GM12878 (cell line): ENCODE data around the gene HES7. TPM values are rescaled to one million over a fixed set of nuclear protein-coding genes. Genes with fewer than 3 reads are reported as not detected.
A peak's percentile ranks its signal among the peaks of the same experiment; 100 is the strongest.

Experiments used
- ATAC-seq: fragments of 200-7000 bp; cut with Tn5 transposase; 3 replicates; pipeline ENCODE4 v1.9.1; 2020; ENCODE audit warnings: mild to moderate bottlenecking, moderate library complexity
- BruUV-seq: library from RNA; stranded (reverse); fragments of 400-500 nt; replicated peaks from 2 replicates; lab custom pipeline; 2021; lab: Mats Ljungman, UMichigan
- CTCF ChIA-PET: fragments of 300-600 bp; sonication (Branson Sonifier 250); formaldehyde crosslinking; extraction: SDS; loops from one replicate; lab custom pipeline; 2021; ENCODE audit warnings: inconsistent platforms; lab: Yijun Ruan, JAX
- POLR2A ChIA-PET: fragments of 350-600 bp; formaldehyde crosslinking; extraction: SDS; loops from one replicate; lab custom pipeline; 2021; ENCODE audit warnings: inconsistent platforms; lab: Charles Lee
- RAD21 ChIA-PET: fragments of 300-600 bp; sonication (Branson Sonifier 250); formaldehyde crosslinking; loops from one replicate; lab custom pipeline; 2023; ENCODE audit warnings: antibody characterized with exemption; ENCODE audit not compliant: unreplicated experiment; lab: Charles Lee
- SMC1A ChIA-PET: fragments of 300-600 bp; sonication (Branson Sonifier 250); formaldehyde crosslinking; loops from one replicate; lab custom pipeline; 2023; ENCODE audit not compliant: unreplicated experiment, uncharacterized antibody; lab: Charles Lee
- DNase-seq: peaks from one replicate; pipeline ENCODE4 v3.0.0-alpha.2; 2011; ENCODE audit warnings: low read depth, low spot score
- FAIRE-seq: peaks from 3 replicates; lab custom pipeline; 2011; peaks lifted over from hg19 to GRCh38; lab: Jason Lieb, UNC
- H2AFZ ChIP-seq: 2 replicates; pipeline ENCODE4 v1.6.0; 2011; ENCODE audit warnings: low read depth, low read length, control low read depth; ENCODE audit not compliant: control insufficient read depth
- H3K27ac ChIP-seq: 2 replicates; pipeline ENCODE4 v1.5.1; 2011; ENCODE audit warnings: control low read depth; ENCODE audit not compliant: control insufficient read depth, insufficient read depth
- H3K27me3 ChIP-seq, 2 experiments: replicated peaks in 1 of 2; 2 replicates each; pipeline versions ENCODE4 v1.6.0 to v1.6.1; 2011; ENCODE audit warnings: low read length in 1 of 2; ENCODE audit not compliant: control insufficient read depth in 2 of 2, insufficient read depth in 2 of 2
- H3K36me3 ChIP-seq, 2 experiments: 2 replicates each; pipeline ENCODE4 v1.5.1; 2011; ENCODE audit warnings: low read length in 1 of 2; ENCODE audit not compliant: control insufficient read depth in 2 of 2, insufficient read depth in 2 of 2
- H3K4me1 ChIP-seq: 2 replicates; pipeline ENCODE4 v1.6.1; 2011; ENCODE audit warnings: mild to moderate bottlenecking, low read length, moderate library complexity, mixed read lengths; ENCODE audit not compliant: control insufficient read depth, insufficient read depth
- H3K4me2 ChIP-seq: 2 replicates; pipeline ENCODE4 v1.6.0; 2011; ENCODE audit warnings: control low read depth; ENCODE audit not compliant: control insufficient read depth, insufficient read depth
- H3K4me3 ChIP-seq: fragments of 200-600 bp; sonication (generic); 2 replicates; pipeline ENCODE4 v1.5.1; 2016
- H3K79me2 ChIP-seq: 2 replicates; pipeline ENCODE4 v1.6.0; 2011; ENCODE audit warnings: low read length; ENCODE audit not compliant: control insufficient read depth, insufficient read depth
- H3K9ac ChIP-seq: 2 replicates; pipeline ENCODE4 v1.8.0; 2011; ENCODE audit warnings: low read length, control low read depth, mixed read lengths; ENCODE audit not compliant: control insufficient read depth, insufficient read depth
- H3K9me3 ChIP-seq: replicated peaks from 3 replicates; pipeline ENCODE4 v1.5.1; 2011; ENCODE audit warnings: mild to moderate bottlenecking, low read length; ENCODE audit not compliant: control insufficient read depth, insufficient read depth
- H4K20me1 ChIP-seq: 2 replicates; pipeline ENCODE4 v1.6.0; 2011; ENCODE audit not compliant: control insufficient read depth, insufficient read depth
- CBFB ChIP-seq: IDR thresholded peaks from 2 replicates; pipeline ENCODE4 v1.6.1; 2016; ENCODE audit warnings: antibody characterized with exemption, low read depth
- CREB1 ChIP-seq: IDR thresholded peaks from 2 replicates; pipeline ENCODE4 v1.6.1; 2012; ENCODE audit warnings: low read depth, mild to moderate bottlenecking, inconsistent platforms
- DPF2 ChIP-seq: fragments of 450-650 bp; IDR thresholded peaks from 2 replicates; pipeline ENCODE4 v1.6.1; 2017; ENCODE audit warnings: mild to moderate bottlenecking
- EGR1 ChIP-seq, 2 experiments: IDR thresholded peaks; 1 replicate in 1 of 2; 2 replicates in 1 of 2; pipeline ENCODE4 v1.6.1; 2011 to 2012; ENCODE audit warnings: low read depth in 2 of 2, low read length in 2 of 2, borderline replicate concordance in 1 of 2, mild to moderate bottlenecking in 1 of 2, moderate library complexity in 1 of 2
- ESRRA ChIP-seq: IDR thresholded peaks from 2 replicates; pipeline ENCODE4 v1.6.1; 2012; ENCODE audit warnings: mild to moderate bottlenecking, low read length, improper control_type of control experiment
- GATAD2B ChIP-seq: fragments of 450-650 bp; conservative IDR thresholded peaks from 2 replicates; pipeline ENCODE4 v1.6.1; 2017; ENCODE audit warnings: low read depth, mild to moderate bottlenecking, moderate library complexity
- IKZF1 ChIP-seq: fragments of 450-650 bp; conservative IDR thresholded peaks from 2 replicates; pipeline ENCODE4 v1.6.1; 2017; ENCODE audit warnings: antibody characterized with exemption, mild to moderate bottlenecking
- IRF4 ChIP-seq: IDR thresholded peaks from 2 replicates; pipeline ENCODE4 v1.6.1; 2011; ENCODE audit warnings: low read depth, low read length
- JUND ChIP-seq: IDR thresholded peaks from 2 replicates; pipeline ENCODE4 v1.6.1; 2012; ENCODE audit warnings: low read depth, mild to moderate bottlenecking, low read length, improper control_type of control experiment, moderate library complexity
- KLF5 ChIP-seq: fragments of 450-650 bp; IDR thresholded peaks from 2 replicates; pipeline ENCODE4 v1.6.1; 2014; ENCODE audit warnings: mild to moderate bottlenecking; ENCODE audit not compliant: partially characterized antibody
- MEF2A ChIP-seq: IDR thresholded peaks from 2 replicates; pipeline ENCODE4 v1.6.1; 2011; ENCODE audit warnings: low read depth, mild to moderate bottlenecking, low read length, moderate library complexity; ENCODE audit not compliant: insufficient read depth
- NRF1 ChIP-seq: conservative IDR thresholded peaks from 2 replicates; pipeline ENCODE4 v1.6.1; 2011; ENCODE audit warnings: mild to moderate bottlenecking, low read depth, low read length, improper control_type of control experiment
- PAX5 ChIP-seq: IDR thresholded peaks from 2 replicates; pipeline ENCODE4 v1.6.1; 2011; ENCODE audit warnings: low read depth, low read length, borderline replicate concordance
- POLR2AphosphoS2 ChIP-seq: IDR thresholded peaks from 2 replicates; pipeline ENCODE4 v1.6.1; 2011; ENCODE audit warnings: low read depth, mild to moderate bottlenecking, low read length, improper control_type of control experiment, moderate library complexity
- RCOR1 ChIP-seq: conservative IDR thresholded peaks from 2 replicates; pipeline ENCODE4 v1.6.1; 2012; ENCODE audit warnings: low read depth, low read length, improper control_type of control experiment
- SMAD5 ChIP-seq: IDR thresholded peaks from 2 replicates; pipeline ENCODE4 v1.6.1; 2016; ENCODE audit warnings: antibody characterized with exemption, low read depth
- SMARCA5 ChIP-seq: fragments of 450-650 bp; IDR thresholded peaks from 2 replicates; pipeline ENCODE4 v1.6.1; 2017; ENCODE audit warnings: mild to moderate bottlenecking
- SREBF1 ChIP-seq: IDR thresholded peaks from 2 replicates; pipeline ENCODE4 v1.6.1; 2012; ENCODE audit warnings: mild to moderate bottlenecking, low read length
- SRF ChIP-seq, 2 experiments: IDR thresholded peaks; 2 replicates each; pipeline ENCODE4 v1.6.1; 2011; ENCODE audit warnings: low read depth in 2 of 2, low read length in 2 of 2, mild to moderate bottlenecking in 1 of 2, moderate library complexity in 1 of 2
- STAT1 ChIP-seq: fragments of 450-650 bp; conservative IDR thresholded peaks from 2 replicates; pipeline ENCODE4 v1.6.1; 2014; ENCODE audit warnings: antibody characterized with exemption, mild to moderate bottlenecking
- TAF1 ChIP-seq: IDR thresholded peaks from 2 replicates; pipeline ENCODE4 v1.6.1; 2011; ENCODE audit warnings: mild to moderate bottlenecking, low read depth, low read length, borderline replicate concordance
- TCF7 ChIP-seq: IDR thresholded peaks from 2 replicates; pipeline ENCODE4 v1.6.1; 2014; ENCODE audit warnings: antibody characterized with exemption, borderline replicate concordance
- YBX1 ChIP-seq: fragments of 450-650 bp; IDR thresholded peaks from 2 replicates; pipeline ENCODE4 v1.6.1; 2016; ENCODE audit warnings: antibody characterized with exemption
- WGBS: methylation state at CpG from one replicate; pipeline ENCODE4 v1.1.6; 2016; ENCODE audit warnings: low lambda C conversion rate; ENCODE audit not compliant: insufficient replicate concordance, insufficient coverage; ENCODE audit errors: missing lambda C conversion rate; 5-methylcytosine and 5-hydroxymethylcytosine counted together
- in situ Hi-C: fragments of 300-500 bp; cut with MboI; formaldehyde crosslinking; loops from 9 replicates; pipeline ENCODE4 v1.14.3; 2018; ENCODE audit warnings: mixed read lengths
- intact Hi-C: fragments of 100-400 bp; cut with micrococcal nuclease; formaldehyde crosslinking; loops from one replicate; pipeline ENCODE4 v1.14.2; 2022; ENCODE audit not compliant: unreplicated experiment
- polyA plus RNA-seq, 11 experiments: library from polyadenylated mRNA; depleted of rRNA in 4 of 11; unstranded in 6 of 11; stranded (reverse) in 5 of 11; fragments of >200 nt; fragmentation: Nextera tagmentation in 4 of 11; fragmentation: Illumina TruSeq in 1 of 11; extraction: Ambion mirVana in 4 of 11; extraction: Trizol in 1 of 11; gene quantifications; 1 replicate in 1 of 11; 2 replicates in 10 of 11; pipeline versions ENCODE4 v1.2.1 to v1.2.3, GENCODE V29; 2011 to 2016; ENCODE audit warnings: inconsistent platforms in 2 of 11, missing spikeins in 2 of 11, low read depth in 1 of 11
- total RNA-seq, 4 experiments: library from RNA; depleted of rRNA in 3 of 4; stranded (reverse); fragments of >200 nt in 3 of 4; fragmentation: Illumina TruSeq in 1 of 4; extraction: Trizol in 1 of 4; gene quantifications; 2 replicates each; pipeline versions ENCODE4 v1.2.1 to v1.2.3, GENCODE V29; 2013 to 2021
- TF ChIP-seq, protein P1 (sequence below): IDR thresholded peaks from 2 replicates; pipeline ENCODE4 v1.6.1; 2012; ENCODE audit warnings: low read depth, low read length, improper control_type of control experiment
- TF ChIP-seq, protein P2 (sequence below): fragments of 450-650 bp; IDR thresholded peaks from 2 replicates; pipeline ENCODE4 v1.6.1; 2017; ENCODE audit warnings: low read depth, mild to moderate bottlenecking, moderate library complexity

The HES7 gene
- total and polyA plus RNA-seq, 10 of the 15 experiments (the other 5 are each of a cell fraction or from before 2014, with no cell fraction given), result 0.07 to 1.3 (median 0.63) TPM; not detected in 4

DNA sequence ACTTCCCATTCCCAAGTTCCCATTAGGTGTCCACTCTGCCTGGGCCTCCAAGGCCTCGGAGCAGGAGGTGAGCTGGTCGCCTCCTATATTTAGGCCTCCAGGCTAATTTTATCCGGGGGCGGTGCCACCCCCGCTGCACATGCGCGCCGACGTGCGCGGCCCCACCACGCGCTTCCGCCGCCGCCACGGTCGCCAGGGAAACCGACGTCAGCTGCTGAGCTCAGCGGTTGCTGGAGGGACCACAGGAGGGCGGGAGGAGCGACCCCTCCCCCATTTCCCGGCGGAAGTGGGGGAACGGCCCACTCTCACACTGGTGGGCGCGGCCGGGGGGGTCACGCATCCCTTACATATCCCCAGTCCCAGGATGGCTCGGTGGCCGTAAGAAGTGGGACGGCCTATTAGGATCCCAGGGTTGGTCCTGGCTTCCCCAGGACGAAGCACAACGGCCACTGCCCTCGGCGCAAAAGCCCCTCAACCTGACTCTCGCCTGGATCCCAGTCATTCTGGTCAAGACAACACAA is 27.3 kb upstream of the HES7 start:
- ATAC-seq, result peak; percentile 75
- in situ Hi-C loops (no loop called here), intact Hi-C loops (loop anchor here (1.0 kb wide), 1 partner anchor 12 kb away; no protein-coding TSS in a partner anchor)
- Histone ChIP-seq H3K27me3 (no peaks in the 10 kb centered on the region), H4K20me1 (no peaks in the 10 kb centered on the region; the same call in 1 of the 2 replicates), H3K27ac (peak overlapping the region; percentile 89), H2AFZ (peak overlapping the region; percentile 51), H3K36me3 (peaks cover 9 to 14% of the 10 kb centered on the region in 2 experiments), H3K4me2 (peak overlapping the region; percentile 97), H3K4me1 (peaks cover 19% of the 10 kb centered on the region), H3K4me3 (peak overlapping the region; percentile 89), H3K9me3 (no peaks in the 10 kb centered on the region), H3K9ac (peak overlapping the region; percentile 85), H3K79me2 (peaks cover 21% of the 10 kb centered on the region)
- SMC1A ChIA-PET, result interaction anchor here (0.6 to 1.8 kb wide), 10 partner anchors 10 to 599 kb away, joined by 3 to 13 read pairs (median 3); partner anchors contain the start of gene HES7
- no peak for DNase-seq
- WGBS, result 1% methylated on average over 37 of the region's 38 CpGs
- POLR2A ChIA-PET, result interaction anchor here (0.5 to 3.8 kb wide), 13 partner anchors 12 to 210 kb away, joined by 3 to 29 read pairs (median 4); partner anchors contain the start of genes HES7 and SLC25A35
- CTCF ChIA-PET, result interaction anchor here (0.6 to 3.4 kb wide), 8 partner anchors 10 to 150 kb away, joined by 3 to 29 read pairs (median 4); no protein-coding TSS in a partner anchor
- TSS peak; percentile 18 for BruUV-seq
- RAD21 ChIA-PET, result interaction anchor here (0.9 to 1.4 kb wide), 7 partner anchors 11 to 74 kb away, joined by 3 to 6 read pairs (median 4); partner anchors contain the start of genes BORCS6 and HES7
- FAIRE-seq, result peak; percentile 86
- peak; percentile 27 to 57; a peak in 1 of 4 replicates for TF ChIP-seq SRF (IDR thresholded peaks at IDR 0.05; ENCODE audit: low read depth in 2 of 2, low read length in 2 of 2)
- peak; percentile 62; the same call in 1 of the 2 replicates for TF ChIP-seq CBFB
- TF ChIP-seq YBX1, result no peak
- peak; percentile 91 for TF ChIP-seq GATAD2B
- TF ChIP-seq SMARCA5, result peak; percentile 16; the same call in 1 of the 2 replicates
- peak; percentile 90 for TF ChIP-seq DPF2
- TF ChIP-seq NRF1, result peak; percentile 88
- TF ChIP-seq JUND, result 0 out of 2 replicates have a peak, but pooled peaks have one; percentile 11
- peak; percentile 72; the same call in 1 of the 2 replicates for TF ChIP-seq PAX5
- TF ChIP-seq, protein P1, sequence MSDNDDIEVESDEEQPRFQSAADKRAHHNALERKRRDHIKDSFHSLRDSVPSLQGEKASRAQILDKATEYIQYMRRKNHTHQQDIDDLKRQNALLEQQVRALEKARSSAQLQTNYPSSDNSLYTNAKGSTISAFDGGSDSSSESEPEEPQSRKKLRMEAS, result peak; percentile 86; the same call in 1 of the 2 replicates
- TF ChIP-seq SREBF1, result 0 out of 2 replicates have a peak, but pooled peaks have one; percentile 27
- peak; percentile 93 for TF ChIP-seq CREB1
- no peak for TF ChIP-seq SMAD5
- TF ChIP-seq, protein P2, sequence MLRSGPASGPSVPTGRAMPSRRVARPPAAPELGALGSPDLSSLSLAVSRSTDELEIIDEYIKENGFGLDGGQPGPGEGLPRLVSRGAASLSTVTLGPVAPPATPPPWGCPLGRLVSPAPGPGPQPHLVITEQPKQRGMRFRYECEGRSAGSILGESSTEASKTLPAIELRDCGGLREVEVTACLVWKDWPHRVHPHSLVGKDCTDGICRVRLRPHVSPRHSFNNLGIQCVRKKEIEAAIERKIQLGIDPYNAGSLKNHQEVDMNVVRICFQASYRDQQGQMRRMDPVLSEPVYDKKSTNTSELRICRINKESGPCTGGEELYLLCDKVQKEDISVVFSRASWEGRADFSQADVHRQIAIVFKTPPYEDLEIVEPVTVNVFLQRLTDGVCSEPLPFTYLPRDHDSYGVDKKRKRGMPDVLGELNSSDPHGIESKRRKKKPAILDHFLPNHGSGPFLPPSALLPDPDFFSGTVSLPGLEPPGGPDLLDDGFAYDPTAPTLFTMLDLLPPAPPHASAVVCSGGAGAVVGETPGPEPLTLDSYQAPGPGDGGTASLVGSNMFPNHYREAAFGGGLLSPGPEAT, result peak; percentile 67; the same call in 1 of the 2 replicates
- TF ChIP-seq RCOR1, result no peak
- TF ChIP-seq TAF1, result 0 out of 2 replicates have a peak, but pooled peaks have one; percentile 51
- 0 out of 2 replicates have a peak, but pooled peaks have one; percentile 62 for TF ChIP-seq STAT1
- peak; percentile 26 to 88 for TF ChIP-seq EGR1 (IDR thresholded peaks at IDR 0.05; ENCODE audit: borderline replicate concordance in 1 of 2, low read depth in 2 of 2, low read length in 2 of 2)
- peak; percentile 60; the same call in 1 of the 2 replicates for TF ChIP-seq IRF4
- no peak for TF ChIP-seq TCF7
- TF ChIP-seq KLF5, result peak; percentile 51
- TF ChIP-seq POLR2AphosphoS2, result peak; percentile 89; the same call in 1 of the 2 replicates
- TF ChIP-seq ESRRA, result no peak
- TF ChIP-seq MEF2A, result peak; percentile 86
- peak; percentile 94 for TF ChIP-seq IKZF1
